ENCODE data around the gene ZNF804A.

DNA sequence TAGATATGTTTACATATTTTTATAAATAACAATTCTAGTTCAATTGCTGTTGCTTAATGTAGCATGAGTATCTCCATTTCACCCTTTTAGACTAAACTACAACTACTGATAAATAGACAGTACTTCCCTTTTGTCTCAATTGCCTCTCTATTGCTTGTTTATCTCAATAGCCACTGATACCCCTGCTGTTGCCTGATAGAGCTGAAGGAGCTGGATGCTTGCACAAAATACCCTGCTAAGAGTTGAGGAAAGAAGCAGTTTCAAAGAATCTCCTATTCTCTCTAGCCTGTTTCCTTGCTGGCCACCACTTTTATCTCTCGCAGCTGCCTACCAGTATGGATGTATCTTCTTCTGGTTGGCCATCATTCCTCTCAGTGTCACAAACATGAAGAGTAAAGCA, 16.9 kb upstream of the ZNF804A start:
- TF ChIP-seq EZH2 (IDR thresholded peaks at IDR 0.05; ENCODE audit: borderline replicate concordance, low read depth, low read length, severe bottlenecking): no peak
- TF ChIP-seq, protein P1, sequence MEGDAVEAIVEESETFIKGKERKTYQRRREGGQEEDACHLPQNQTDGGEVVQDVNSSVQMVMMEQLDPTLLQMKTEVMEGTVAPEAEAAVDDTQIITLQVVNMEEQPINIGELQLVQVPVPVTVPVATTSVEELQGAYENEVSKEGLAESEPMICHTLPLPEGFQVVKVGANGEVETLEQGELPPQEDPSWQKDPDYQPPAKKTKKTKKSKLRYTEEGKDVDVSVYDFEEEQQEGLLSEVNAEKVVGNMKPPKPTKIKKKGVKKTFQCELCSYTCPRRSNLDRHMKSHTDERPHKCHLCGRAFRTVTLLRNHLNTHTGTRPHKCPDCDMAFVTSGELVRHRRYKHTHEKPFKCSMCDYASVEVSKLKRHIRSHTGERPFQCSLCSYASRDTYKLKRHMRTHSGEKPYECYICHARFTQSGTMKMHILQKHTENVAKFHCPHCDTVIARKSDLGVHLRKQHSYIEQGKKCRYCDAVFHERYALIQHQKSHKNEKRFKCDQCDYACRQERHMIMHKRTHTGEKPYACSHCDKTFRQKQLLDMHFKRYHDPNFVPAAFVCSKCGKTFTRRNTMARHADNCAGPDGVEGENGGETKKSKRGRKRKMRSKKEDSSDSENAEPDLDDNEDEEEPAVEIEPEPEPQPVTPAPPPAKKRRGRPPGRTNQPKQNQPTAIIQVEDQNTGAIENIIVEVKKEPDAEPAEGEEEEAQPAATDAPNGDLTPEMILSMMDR (IDR thresholded peaks at IDR 0.05; ENCODE audit: borderline replicate concordance, extremely low read depth, low read length, poor library complexity, severe bottlenecking): no peak
